Bone marrow (tissue), 2 donors: ENCODE results near the gene ATP2B2.

Experiments used
- DNase-seq, 2 donors: peaks; one replicate each; lab custom pipeline; 2025; lab: John Stamatoyannopoulos, UW

ATP2B2 gene

GRCh38 chr3:10529809-10530208 is 24.4 kb upstream of the ATP2B2 start:
- no peak for DNase-seq

- DNase-seq, result no peak
Observed at GRCh38 chr3:10528046-10528445, 22.7 kb upstream of the ATP2B2 start.

GRCh38 chr3:10527295-10528001 is 22.1 kb upstream of the ATP2B2 start:
- DNase-seq, result no peak

GRCh38 chr3:10526366-10526765 is 21.0 kb upstream of the ATP2B2 start:
- no peak for DNase-seq

- DNase-seq, result no peak
Observed at GRCh38 chr3:10524799-10525301, 19.5 kb upstream of the ATP2B2 start.

- no peak for DNase-seq
Observed at GRCh38 chr3:10524270-10524669, 18.9 kb upstream of the ATP2B2 start.

DNA sequence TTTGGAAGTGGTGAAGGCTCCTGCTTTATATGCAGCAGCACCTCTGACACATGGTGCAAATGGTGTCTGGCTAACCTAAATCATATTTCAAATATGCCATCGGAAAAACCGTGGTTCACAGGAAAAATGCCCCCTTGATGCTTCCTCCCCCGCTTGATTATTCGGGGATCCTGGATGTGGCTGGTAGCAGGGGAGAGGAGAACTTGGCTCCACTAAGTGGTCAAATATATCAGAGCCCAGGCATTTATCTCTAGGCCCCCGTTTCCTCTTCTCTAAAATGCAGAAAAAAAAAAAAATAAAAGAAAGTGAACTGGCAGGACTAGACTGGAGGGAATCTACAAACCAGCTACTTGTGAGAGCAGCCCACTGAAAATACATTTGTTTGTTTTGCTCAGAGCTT is 18.2 kb upstream of the ATP2B2 start:
- no peak for DNase-seq

DNA sequence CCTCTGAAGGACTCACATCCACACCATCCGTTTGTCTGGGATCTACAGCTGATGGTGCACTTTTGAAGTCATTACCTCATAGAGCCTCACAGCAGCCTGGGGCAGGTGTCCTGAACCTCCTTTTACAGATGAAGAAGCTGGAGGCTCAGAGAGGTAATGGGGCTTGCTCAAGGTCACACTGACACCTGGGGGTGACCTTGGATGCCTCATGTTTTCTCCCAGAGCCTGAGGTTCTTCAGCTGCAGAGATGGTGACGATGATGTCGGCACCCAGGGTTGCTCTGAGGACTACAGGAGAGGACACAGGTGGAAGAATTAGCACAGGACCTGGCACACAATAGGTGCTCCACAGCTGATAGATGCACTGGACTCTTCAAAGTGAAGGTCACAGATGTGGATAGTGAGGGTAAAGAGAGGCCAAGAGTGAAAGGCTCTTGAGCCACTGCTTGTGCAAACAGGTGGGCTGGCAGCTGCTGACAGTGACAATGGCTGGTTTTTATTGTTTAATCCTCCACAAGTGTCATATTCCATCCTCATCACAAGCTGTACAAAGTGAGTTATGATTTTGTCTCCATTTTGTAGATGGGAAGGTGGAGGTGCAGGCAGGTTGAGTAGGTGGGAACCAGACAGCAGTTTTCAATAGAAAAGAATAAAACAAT is 17.4 kb upstream of the ATP2B2 start:
- DNase-seq, result no peak

GRCh38 chr3:10521772-10522441 is 16.5 kb upstream of the ATP2B2 start:
- DNase-seq, result no peak

DNA sequence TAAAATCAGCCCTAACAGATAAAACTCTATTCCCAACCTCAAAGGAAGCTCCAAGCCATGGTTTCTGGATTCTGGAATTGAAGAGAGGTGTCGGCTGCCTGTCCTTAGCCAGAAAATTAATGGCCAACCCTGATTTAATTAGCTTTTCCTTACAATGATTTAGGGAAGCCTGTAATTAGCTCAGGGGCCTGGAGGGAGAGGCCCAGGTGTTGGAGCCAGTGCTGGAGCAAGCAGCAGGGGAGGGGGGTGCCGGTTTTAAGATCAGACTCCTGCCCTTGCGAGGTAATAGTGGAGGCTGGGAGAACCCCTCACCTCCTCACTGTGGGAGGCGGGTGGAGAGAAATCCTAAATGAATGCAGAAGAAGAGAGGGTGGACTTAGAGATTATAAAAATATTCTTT is 14.7 kb upstream of the ATP2B2 start:
- DNase-seq, result no peak

- no peak for DNase-seq
Observed at GRCh38 chr3:10519236-10519635, 13.8 kb upstream of the ATP2B2 start.

DNA sequence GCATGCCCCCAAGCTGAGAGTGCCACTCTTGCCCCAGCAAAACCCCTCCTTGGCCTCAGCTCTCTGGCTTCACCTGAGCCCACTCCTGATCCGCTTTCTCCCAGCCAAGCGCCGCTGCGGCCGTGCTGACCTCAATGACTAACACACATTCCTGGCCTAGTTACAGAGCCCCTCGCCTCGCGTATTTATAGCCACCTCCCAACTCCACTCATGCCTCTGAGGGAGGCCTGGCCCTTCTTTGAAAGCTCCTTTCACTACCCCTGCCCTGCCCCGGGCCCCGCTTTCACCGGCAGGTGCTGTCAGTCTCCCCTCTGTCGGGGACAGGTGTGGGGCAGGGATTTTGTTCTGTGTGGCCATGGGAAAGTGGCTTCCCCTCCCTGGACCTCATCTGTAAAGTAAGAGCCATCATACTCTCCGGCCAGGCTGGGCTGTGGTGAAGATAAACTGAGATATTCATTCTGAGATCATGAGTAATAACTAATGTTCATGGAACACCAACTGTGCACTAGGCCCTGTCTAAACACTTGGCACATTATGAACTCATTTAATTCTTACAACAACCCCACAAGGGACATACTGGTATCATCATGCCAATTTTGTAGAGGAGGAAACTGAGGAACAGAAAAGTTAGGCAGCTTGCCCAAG is 13.2 kb upstream of the ATP2B2 start:
- DNase-seq, result no peak

GRCh38 chr3:10517627-10518026 is 12.2 kb upstream of the ATP2B2 start:
- DNase-seq, result no peak

GRCh38 chr3:10516544-10517452 is 11.4 kb upstream of the ATP2B2 start:
- DNase-seq, result no peak

DNA sequence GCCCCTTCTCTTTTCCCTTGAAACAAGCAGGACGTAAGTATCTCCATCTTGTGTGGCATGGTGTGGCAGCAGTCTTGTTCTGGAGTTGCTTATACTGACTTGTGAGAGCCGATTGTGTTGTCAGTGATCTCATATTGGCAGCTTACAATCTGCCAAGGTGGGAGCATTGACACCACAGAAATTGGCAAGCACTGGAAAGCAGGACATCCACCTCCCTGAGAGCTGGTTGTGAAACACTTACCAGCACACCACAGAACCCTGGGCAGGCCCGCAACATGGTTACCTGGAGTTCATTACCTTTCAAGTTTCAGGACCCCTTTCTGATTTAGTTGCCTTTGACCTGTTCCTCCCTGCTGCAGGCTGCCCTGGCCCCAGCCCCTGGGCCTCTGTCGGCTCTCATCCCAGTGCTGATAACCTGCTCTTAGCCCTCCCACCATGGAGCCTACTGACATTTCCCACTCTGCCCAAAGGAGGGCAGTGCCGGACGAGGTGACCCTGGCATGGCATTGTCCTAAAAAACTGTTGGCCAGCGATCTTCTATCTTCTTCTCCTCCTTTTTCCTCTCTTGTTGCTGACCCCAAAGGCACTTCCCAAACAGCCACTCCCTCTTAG is 10.6 kb upstream of the ATP2B2 start:
- no peak for DNase-seq

GRCh38 chr3:10515396-10515795 is 10.0 kb upstream of the ATP2B2 start:
- no peak for DNase-seq

GRCh38 chr3:10514407-10515069 is 9.2 kb upstream of the ATP2B2 start:
- no peak for DNase-seq

DNA sequence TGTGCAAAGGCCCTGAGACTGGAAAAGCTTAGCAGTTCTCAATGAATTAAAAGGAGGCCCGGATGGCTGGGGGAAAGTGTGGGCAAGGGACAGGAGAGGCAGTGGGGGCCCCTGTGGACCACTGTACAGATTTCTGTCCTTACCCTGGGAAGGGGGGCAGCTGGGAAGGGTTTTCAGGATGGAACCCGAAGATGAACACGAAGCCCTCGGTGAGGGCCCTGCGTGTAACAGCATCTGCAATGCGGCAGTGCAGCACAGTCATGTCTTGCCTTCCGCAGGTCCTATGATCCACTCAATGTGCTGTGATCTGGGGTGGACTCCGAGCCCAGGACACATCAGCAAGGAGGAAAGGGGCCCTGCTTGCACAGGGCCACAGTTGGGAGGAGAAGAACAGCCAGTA is 7.9 kb upstream of the ATP2B2 start:
- no peak for DNase-seq

DNA sequence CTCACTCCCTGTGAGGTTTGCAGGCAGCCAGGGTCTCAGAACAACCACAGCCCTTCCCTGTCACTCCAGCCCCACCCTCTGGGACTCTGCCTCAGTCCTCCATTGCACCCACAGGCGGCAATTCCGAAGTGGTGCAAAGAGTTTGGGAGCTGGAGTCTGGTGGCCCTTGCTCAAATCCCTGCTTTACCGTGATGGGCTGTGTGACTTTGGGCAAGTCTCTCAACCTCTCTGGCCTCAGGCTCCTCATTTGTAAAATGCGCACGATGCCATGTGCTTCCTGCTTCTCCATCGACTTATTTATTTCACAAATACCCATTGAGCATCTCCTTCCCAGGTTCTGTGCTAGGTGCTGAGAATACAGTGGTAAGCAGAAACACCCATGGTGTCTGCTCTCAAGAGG is 7.3 kb upstream of the ATP2B2 start:
- no peak for DNase-seq

DNA sequence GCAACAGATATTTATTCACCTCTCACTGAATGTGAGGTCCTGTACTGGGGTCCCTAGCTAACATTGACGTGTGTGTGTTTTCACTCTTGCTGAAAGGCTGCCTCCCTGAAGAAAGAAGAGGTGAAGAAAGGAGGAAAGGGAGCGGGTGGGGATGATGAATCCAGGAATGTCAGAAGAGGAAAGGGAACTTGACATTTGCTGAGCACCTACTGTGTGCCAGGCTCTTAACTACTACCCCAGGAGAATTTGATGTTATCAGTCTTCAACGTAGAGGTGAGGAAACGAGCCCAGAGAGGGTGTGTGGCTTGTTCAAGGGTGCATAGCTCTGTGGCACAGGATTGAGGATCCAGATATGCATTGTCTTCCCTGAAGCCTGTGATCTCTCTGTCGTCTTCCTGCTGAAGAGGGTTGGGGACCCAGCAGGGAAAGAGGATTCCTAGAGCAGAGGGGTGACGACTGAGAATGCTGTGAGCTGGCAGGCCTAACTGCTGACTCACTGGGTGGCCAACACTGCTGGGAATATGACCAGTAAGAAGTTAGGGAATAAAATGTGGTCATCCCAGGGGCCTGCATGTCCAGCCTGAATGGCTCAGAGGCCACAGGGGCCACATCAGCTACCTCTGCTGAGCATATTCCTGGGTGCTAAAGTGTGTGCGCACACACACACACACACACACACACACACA is 6.6 kb upstream of the ATP2B2 start:
- DNase-seq, result no peak
